C4-2B (cell line): ENCODE measurements around the gene HS2ST1.

Experiments used
- H3K27ac ChIP-seq: fragments of 450-650 bp; 2 replicates; pipeline ENCODE4 v1.5.1; 2017
- CTCF ChIP-seq: fragments of 450-650 bp; conservative IDR thresholded peaks from 2 replicates; pipeline ENCODE4 v1.5.1; 2017; ENCODE audit warnings: mild to moderate bottlenecking
- ZFX ChIP-seq: fragments of 450-650 bp; IDR thresholded peaks from 2 replicates; pipeline ENCODE4 v1.6.1; 2017

The HS2ST1 gene

GRCh38 chr1:87104945-87105344 lies 190.5 kb downstream of the HS2ST1 start:
- H3K27ac ChIP-seq = no peak overlapping the region
- TF ChIP-seq ZFX = no peak
- no peak for TF ChIP-seq CTCF

GRCh38 chr1:87106144-87106543 lies 191.7 kb downstream of the HS2ST1 start:
- TF ChIP-seq CTCF (no peak), ZFX (no peak)
- H3K27ac ChIP-seq = no peak overlapping the region

- TF ChIP-seq ZFX (no peak), CTCF (no peak)
- H3K27ac ChIP-seq = no peak overlapping the region
These were observed 192.4 kb downstream of the HS2ST1 start for GRCh38 chr1:87106867-87107266.

- TF ChIP-seq CTCF (no peak), ZFX (no peak)
- H3K27ac ChIP-seq = no peak overlapping the region
These were observed 193.8 kb downstream of the HS2ST1 start for GRCh38 chr1:87108228-87108627.

- TF ChIP-seq CTCF (no peak), ZFX (no peak)
- no peak overlapping the region for H3K27ac ChIP-seq
These were observed 194.5 kb downstream of the HS2ST1 start for GRCh38 chr1:87108814-87109411.

GRCh38 chr1:87111659-87112371 lies 197.4 kb downstream of the HS2ST1 start:
- H3K27ac ChIP-seq = no peak overlapping the region
- no peak for TF ChIP-seq ZFX
- TF ChIP-seq CTCF = no peak

GRCh38 chr1:87113313-87113712 lies 198.9 kb downstream of the HS2ST1 start:
- H3K27ac ChIP-seq = no peak overlapping the region
- no peak for TF ChIP-seq CTCF
- TF ChIP-seq ZFX = no peak
